Left lobe of liver (tissue), 2 donors: ENCODE results near the gene KCND2. TPM values are rescaled to one million over a fixed set of nuclear protein-coding genes. Genes with fewer than 3 reads are reported as not detected.
"Not testable (repeated sequence)": the region's sequence is repeated elsewhere in the genome, so short reads cannot be mapped to it uniquely, and the experiment has no call there.

ENCODE experiments used
- ATAC-seq: fragments of 200-7000 bp; cut with Tn5 transposase; one replicate; pipeline ENCODE4 v1.9.1; 2020; ENCODE audit warnings: mild to moderate bottlenecking, moderate library complexity
- DNase-seq: peaks from one replicate; pipeline ENCODE4 v3.0.0-alpha.2; 2020; ENCODE audit warnings: low spot score
- total RNA-seq: library from RNA; stranded (reverse); gene quantifications from one replicate; pipeline ENCODE4 v1.2.1, GENCODE V29; 2021
- donor health status: DM: no; HTN: no; CAD: no; lungs with moderate emphysema.
- donor health status: DM: no; HTN: yes; CAD: no.

The KCND2 gene
- 0.03 TPM for total RNA-seq

GRCh38 chr7:120272701-120273475, at the start of gene KCND2:
KCND2 (plus strand) TSS chr7:120273175.
- ATAC-seq: no peak

GRCh38 chr7:120226188-120226587, 46.8 kb upstream of the KCND2 start:
- DNase-seq (no peak), ATAC-seq (no peak)

More at GRCh38 chr7:120272701-120273475, at the start of gene KCND2:
- DNase-seq: no peak

- ATAC-seq (no peak), DNase-seq (no peak)
These were observed 45.7 kb upstream of the KCND2 start for GRCh38 chr7:120227255-120227654.

- DNase-seq (no peak), ATAC-seq (no peak)
These were observed 43.9 kb upstream of the KCND2 start for GRCh38 chr7:120229084-120229483.

- no peak for ATAC-seq
- DNase-seq: no peak
These were observed 39.6 kb upstream of the KCND2 start for GRCh38 chr7:120233338-120233737.

GRCh38 chr7:120240350-120240749, 32.6 kb upstream of the KCND2 start:
- not testable (repeated sequence) for ATAC-seq, DNase-seq

GRCh38 chr7:120241973-120242372, 31.0 kb upstream of the KCND2 start:
- ATAC-seq (no peak), DNase-seq (no peak)

GRCh38 chr7:120254845-120255244, 18.1 kb upstream of the KCND2 start:
- ATAC-seq (no peak), DNase-seq (no peak)

- DNase-seq (no peak), ATAC-seq (no peak)
These were observed 16.5 kb upstream of the KCND2 start for GRCh38 chr7:120256344-120257070.

- DNase-seq (no peak), ATAC-seq (no peak)
These were observed 13.6 kb upstream of the KCND2 start for GRCh38 chr7:120259386-120259785.

GRCh38 chr7:120260111-120260510, 12.9 kb upstream of the KCND2 start:
- no peak for DNase-seq
- ATAC-seq: no peak

- ATAC-seq (peak; percentile 85), DNase-seq (no peak)
These were observed 714 bp upstream of the KCND2 start for GRCh38 chr7:120272261-120272660.

GRCh38 chr7:120273476-120273975, 551 bp downstream of the KCND2 start:
- DNase-seq: no peak
- no peak for ATAC-seq

GRCh38 chr7:120274482-120274881, 1.5 kb downstream of the KCND2 start:
- no peak for DNase-seq
- ATAC-seq: no peak

- ATAC-seq (no peak), DNase-seq (no peak)
These were observed 1.9 kb downstream of the KCND2 start for GRCh38 chr7:120274899-120275298.

- ATAC-seq (no peak), DNase-seq (no peak)
These were observed 3.7 kb downstream of the KCND2 start for GRCh38 chr7:120276720-120277119.

- no peak for ATAC-seq
These were observed 5.8 kb downstream of the KCND2 start for GRCh38 chr7:120278773-120279172.

GRCh38 chr7:120280743-120281142, 7.8 kb downstream of the KCND2 start:
- DNase-seq (no peak), ATAC-seq (no peak)

More at GRCh38 chr7:120278773-120279172, 5.8 kb downstream of the KCND2 start:
- DNase-seq: no peak

- DNase-seq: no peak
- ATAC-seq: no peak
These were observed 20.1 kb downstream of the KCND2 start for GRCh38 chr7:120293027-120293426.

GRCh38 chr7:120302190-120302589, 29.2 kb downstream of the KCND2 start:
- no peak for ATAC-seq
- no peak for DNase-seq

- DNase-seq (no peak), ATAC-seq (no peak)
These were observed 30.1 kb downstream of the KCND2 start for GRCh38 chr7:120303105-120303504.

GRCh38 chr7:120304674-120305073, 31.7 kb downstream of the KCND2 start:
- ATAC-seq (no peak), DNase-seq (no peak)
